ENCODE measurements around the gene CEP104. TPM values are rescaled to one million over a fixed set of nuclear protein-coding genes. Genes with fewer than 3 reads are reported as not detected.

CEP104 gene
- total RNA-seq, 1 experiment from 2014 or later, result 47.7 TPM

DNA sequence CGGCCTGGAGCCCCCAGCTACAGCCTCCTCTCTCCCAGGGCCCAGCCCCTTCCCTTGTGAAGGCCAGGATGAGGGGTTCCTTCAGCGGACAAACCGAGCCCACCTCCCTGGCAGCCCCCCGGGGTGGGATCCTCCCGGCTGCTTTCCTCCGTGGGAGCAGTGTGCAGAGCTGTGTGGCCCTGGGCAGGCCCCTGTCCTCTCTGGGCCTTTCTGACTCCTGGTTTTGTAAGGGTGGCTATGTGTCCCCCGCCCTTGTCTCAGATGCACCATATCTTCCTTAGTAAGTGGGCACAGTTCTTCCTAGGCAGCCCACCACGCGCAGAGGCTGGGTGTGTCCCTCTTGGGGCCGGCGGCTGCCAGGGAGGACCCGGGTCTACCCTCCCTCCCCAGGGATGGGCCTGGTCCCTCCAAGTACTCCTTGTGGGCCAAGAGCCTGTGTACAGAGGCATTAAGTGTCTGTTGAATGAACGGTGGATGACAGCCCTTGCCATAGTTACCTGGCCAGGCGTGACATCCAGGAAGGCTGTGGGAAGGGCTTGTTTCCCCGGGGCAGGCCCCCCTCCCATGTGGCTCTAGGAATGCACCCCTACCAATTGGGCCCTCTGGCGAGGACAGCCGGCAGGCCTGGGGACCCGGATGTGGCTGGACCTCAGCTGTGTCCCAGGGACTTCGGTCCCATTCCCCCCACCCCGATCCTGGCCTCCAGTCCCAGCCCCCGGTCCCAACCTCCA, 80.6 kb downstream of the CEP104 start:
- H3K4me1 ChIP-seq (replicated peaks; ENCODE audit: insufficient read depth), result no peaks in the 10 kb centered on the region
- no peak for DNase-seq
- CTCF ChIA-PET, result no interaction called here
- H3K9me2 ChIP-seq (ENCODE audit: insufficient read depth), result no peaks in the 10 kb centered on the region
- no peaks in the 10 kb centered on the region; the same call in 1 of the 2 replicates for H3F3A ChIP-seq (ENCODE audit: insufficient read depth, low read depth)
- H3K27ac ChIP-seq, result no peak overlapping the region
- no peak for TF ChIP-seq EZH2 (IDR thresholded peaks at IDR 0.05; ENCODE audit: low read depth)
- TF ChIP-seq, protein P1, sequence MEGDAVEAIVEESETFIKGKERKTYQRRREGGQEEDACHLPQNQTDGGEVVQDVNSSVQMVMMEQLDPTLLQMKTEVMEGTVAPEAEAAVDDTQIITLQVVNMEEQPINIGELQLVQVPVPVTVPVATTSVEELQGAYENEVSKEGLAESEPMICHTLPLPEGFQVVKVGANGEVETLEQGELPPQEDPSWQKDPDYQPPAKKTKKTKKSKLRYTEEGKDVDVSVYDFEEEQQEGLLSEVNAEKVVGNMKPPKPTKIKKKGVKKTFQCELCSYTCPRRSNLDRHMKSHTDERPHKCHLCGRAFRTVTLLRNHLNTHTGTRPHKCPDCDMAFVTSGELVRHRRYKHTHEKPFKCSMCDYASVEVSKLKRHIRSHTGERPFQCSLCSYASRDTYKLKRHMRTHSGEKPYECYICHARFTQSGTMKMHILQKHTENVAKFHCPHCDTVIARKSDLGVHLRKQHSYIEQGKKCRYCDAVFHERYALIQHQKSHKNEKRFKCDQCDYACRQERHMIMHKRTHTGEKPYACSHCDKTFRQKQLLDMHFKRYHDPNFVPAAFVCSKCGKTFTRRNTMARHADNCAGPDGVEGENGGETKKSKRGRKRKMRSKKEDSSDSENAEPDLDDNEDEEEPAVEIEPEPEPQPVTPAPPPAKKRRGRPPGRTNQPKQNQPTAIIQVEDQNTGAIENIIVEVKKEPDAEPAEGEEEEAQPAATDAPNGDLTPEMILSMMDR (conservative IDR thresholded peaks at IDR 0.05), result no peak
- H3K79me2 ChIP-seq (ENCODE audit: low read depth), result no peaks in the 10 kb centered on the region
- no peak overlapping the region for H3K4me2 ChIP-seq
- peaks cover 3% of the 10 kb centered on the region; the same call in 1 of the 2 replicates for H4K20me1 ChIP-seq (ENCODE audit: insufficient read depth)
- H3K4me3 ChIP-seq, result no peak overlapping the region
- H2AFZ ChIP-seq, result no peak overlapping the region
- H3K27me3 ChIP-seq (ENCODE audit: insufficient read depth, low read depth), result no peaks in the 10 kb centered on the region
- intact Hi-C loops (cut with micrococcal nuclease; ENCODE audit: unreplicated experiment), result loop anchor here (10.0 kb wide), 1 partner anchor 1778 kb away; no protein-coding TSS in a partner anchor
- 0 out of 2 replicates have a peak, but pooled peaks cover 10% of the 10 kb centered on the region for H3K36me3 ChIP-seq (ENCODE audit: low read depth)
- H3K9me3 ChIP-seq (ENCODE audit: insufficient read depth, low read depth), result no peaks in the 10 kb centered on the region
- POLR2A ChIA-PET (ENCODE audit: unreplicated experiment), result no interaction called here
- BruUV-seq (replicated peaks), result no TSS peak

DNA sequence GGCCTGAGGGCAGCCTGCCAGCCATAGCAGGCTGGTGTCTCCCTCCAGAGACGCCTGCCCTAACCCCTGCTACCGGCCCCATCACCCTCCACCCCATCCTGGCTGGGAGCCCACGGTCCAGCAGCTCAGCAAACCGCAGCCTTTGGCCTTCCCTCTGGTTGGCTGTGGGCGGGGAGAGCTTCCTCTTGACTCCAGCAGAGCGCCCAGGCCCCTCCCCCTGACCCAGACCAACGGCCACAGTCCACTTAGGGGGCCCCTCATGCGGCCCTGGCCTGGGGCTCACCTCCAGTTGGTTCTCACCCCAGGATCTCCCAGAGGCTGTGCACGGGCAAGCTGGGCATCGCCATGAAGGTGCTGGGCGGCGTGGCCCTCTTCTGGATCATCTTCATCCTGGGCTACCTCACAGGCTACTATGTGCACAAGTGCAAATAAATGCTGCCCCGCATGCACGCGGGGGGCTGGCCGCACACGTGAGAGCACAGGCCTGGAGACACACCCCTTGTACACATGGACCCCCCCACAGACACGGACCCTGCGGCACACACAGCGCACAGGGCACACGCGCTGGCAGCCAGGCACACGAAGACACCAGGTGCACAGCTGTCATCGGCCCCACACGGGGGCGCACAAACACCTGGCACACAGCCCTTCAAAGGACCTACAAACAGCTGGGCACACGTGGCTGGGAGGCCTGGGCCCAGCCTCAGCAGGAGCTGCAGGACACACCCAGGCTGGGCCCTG, 81.4 kb downstream of the CEP104 start:
- intact Hi-C loops (cut with micrococcal nuclease; ENCODE audit: unreplicated experiment), result loop anchor here (10.0 kb wide), 1 partner anchor 1779 kb away; no protein-coding TSS in a partner anchor
- Histone ChIP-seq H2AFZ (no peak overlapping the region), H3K9me2 (ENCODE audit: insufficient read depth) (no peaks in the 10 kb centered on the region), H3K79me2 (ENCODE audit: low read depth) (no peaks in the 10 kb centered on the region), H3K27me3 (ENCODE audit: insufficient read depth, low read depth) (no peaks in the 10 kb centered on the region), H3K27ac (no peak overlapping the region), H3K4me2 (no peak overlapping the region), H3K9me3 (ENCODE audit: insufficient read depth, low read depth) (no peaks in the 10 kb centered on the region), H4K20me1 (ENCODE audit: insufficient read depth) (peaks cover 3% of the 10 kb centered on the region; the same call in 1 of the 2 replicates), H3F3A (ENCODE audit: insufficient read depth, low read depth) (no peaks in the 10 kb centered on the region; the same call in 1 of the 2 replicates), H3K4me3 (no peak overlapping the region), H3K4me1 (replicated peaks; ENCODE audit: insufficient read depth) (no peaks in the 10 kb centered on the region), H3K36me3 (ENCODE audit: low read depth) (0 out of 2 replicates have a peak, but pooled peaks cover 9% of the 10 kb centered on the region)
- TF ChIP-seq, protein P1 (conservative IDR thresholded peaks at IDR 0.05), result no peak; the same call in 1 of the 2 replicates
- TF ChIP-seq EZH2 (IDR thresholded peaks at IDR 0.05; ENCODE audit: low read depth), result no peak
- ChIA-PET CTCF (no interaction called here), POLR2A (ENCODE audit: unreplicated experiment) (no interaction called here)
- no TSS peak for BruUV-seq (replicated peaks)
- no peak for DNase-seq

DNA sequence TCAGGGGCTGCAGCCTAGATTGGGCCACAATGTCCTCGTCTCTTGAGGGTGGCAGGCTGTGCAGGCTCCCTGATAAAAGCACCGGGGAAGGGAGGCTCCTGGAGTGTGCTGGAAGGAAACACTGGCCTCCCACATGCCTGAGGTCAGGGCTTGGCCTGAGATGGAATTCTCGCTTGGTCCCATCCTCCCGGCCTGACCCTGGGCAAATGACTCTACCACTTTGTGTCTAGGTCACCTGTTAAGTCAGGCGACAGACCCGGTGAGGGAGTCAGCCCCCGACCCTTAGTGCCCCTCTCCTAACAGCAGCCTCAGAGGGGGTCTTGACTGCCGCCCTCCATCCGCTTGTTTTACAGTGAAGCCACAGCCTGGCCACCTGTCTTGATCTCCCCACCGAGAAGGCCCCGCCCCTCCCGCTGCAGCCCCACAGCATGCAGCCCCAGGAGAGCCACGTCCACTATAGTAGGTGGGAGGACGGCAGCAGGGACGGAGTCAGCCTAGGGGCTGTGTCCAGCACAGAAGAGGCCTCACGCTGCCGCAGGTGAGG, 82.0 kb downstream of the CEP104 start:
- Histone ChIP-seq H4K20me1 (ENCODE audit: insufficient read depth) (peaks cover 3% of the 10 kb centered on the region; the same call in 1 of the 2 replicates), H3K4me1 (replicated peaks; ENCODE audit: insufficient read depth) (no peaks in the 10 kb centered on the region), H3K9me2 (ENCODE audit: insufficient read depth) (no peaks in the 10 kb centered on the region), H2AFZ (no peak overlapping the region), H3F3A (ENCODE audit: insufficient read depth, low read depth) (no peaks in the 10 kb centered on the region; the same call in 1 of the 2 replicates), H3K27ac (no peak overlapping the region), H3K9me3 (ENCODE audit: insufficient read depth, low read depth) (no peaks in the 10 kb centered on the region), H3K27me3 (ENCODE audit: insufficient read depth, low read depth) (no peaks in the 10 kb centered on the region), H3K79me2 (ENCODE audit: low read depth) (no peaks in the 10 kb centered on the region), H3K4me3 (no peak overlapping the region), H3K4me2 (no peak overlapping the region), H3K36me3 (ENCODE audit: low read depth) (0 out of 2 replicates have a peak, but pooled peaks cover 3% of the 10 kb centered on the region)
- intact Hi-C loops (cut with micrococcal nuclease; ENCODE audit: unreplicated experiment), result loop anchor here (10.0 kb wide), 1 partner anchor 1780 kb away; no protein-coding TSS in a partner anchor
- POLR2A ChIA-PET (ENCODE audit: unreplicated experiment), result no interaction called here
- no TSS peak for BruUV-seq (replicated peaks)
- no peak for DNase-seq
- CTCF ChIA-PET, result no interaction called here
- TF ChIP-seq EZH2 (IDR thresholded peaks at IDR 0.05; ENCODE audit: low read depth), result no peak
- TF ChIP-seq, protein P1 (conservative IDR thresholded peaks at IDR 0.05), result no peak

All from PC-9 (cell line).